ENCODE measurements around the gene IFNAR1. TPM values are rescaled to one million over a fixed set of nuclear protein-coding genes. Genes with fewer than 3 reads are reported as not detected.

The IFNAR1 gene
- total and polyA plus RNA-seq, 10 donors: 9.2 to 86.1 (median 57.3) TPM

- no peak for DNase-seq
- H3K36me3 ChIP-seq: peaks cover 2 to 100% (median 85%) of the 10 kb centered on the region in 6 donors
- TF ChIP-seq POLR2AphosphoS5 (IDR thresholded peaks at IDR 0.05): no peak
- no peak for TF ChIP-seq CTCF (IDR thresholded peaks at IDR 0.05 in 8 of 11, conservative IDR thresholded peaks at IDR 0.05 in 3 of 11)
- TF ChIP-seq POLR2A (IDR thresholded peaks at IDR 0.05): no peak
- WGBS, 5 donors: 91 to 96% (median 95%) methylated on average over 6 of the region's 6 CpGs
- no peaks in the 10 kb centered on the region for H3K27me3 ChIP-seq (replicated peaks in 1 of 7)
- H3K4me1 ChIP-seq: peaks cover 6 to 7% (median 6%) of the 10 kb centered on the region in 6 donors
- peaks cover 0 to 7% (median 2%) of the 10 kb centered on the region in 8 donors for H3K9me3 ChIP-seq
- H3K4me3 ChIP-seq: no peak overlapping the region
- intact Hi-C loops (cut with DNase I; ENCODE audit: low total_unique reads): no loop called here
- no peak overlapping the region for H3K27ac ChIP-seq
Measured at GRCh38 chr21:33281096-33281652, 43.6 kb upstream of the IFNAR1 start.

- TF ChIP-seq POLR2AphosphoS5 (IDR thresholded peaks at IDR 0.05) (no peak), POLR2A (IDR thresholded peaks at IDR 0.05) (no peak), CTCF (IDR thresholded peaks at IDR 0.05 in 8 of 11, conservative IDR thresholded peaks at IDR 0.05 in 3 of 11) (no peak)
- peaks cover 10 to 26% (median 22%) of the 10 kb centered on the region in 6 donors for H3K4me1 ChIP-seq
- intact Hi-C loops (cut with DNase I; ENCODE audit: low total_unique reads): no loop called here
Measured at GRCh38 chr21:33283203-33283602, 41.6 kb upstream of the IFNAR1 start.

GRCh38 chr21:33286076-33286475 is 38.7 kb upstream of the IFNAR1 start:
- intact Hi-C loops (cut with DNase I; ENCODE audit: low total_unique reads): no loop called here
- DNase-seq: no peak
- Histone ChIP-seq H3K4me3 (no peak overlapping the region), H3K9me3 (no peaks in the 10 kb centered on the region), H3K27me3 (replicated peaks in 1 of 7) (no peaks in the 10 kb centered on the region), H3K36me3 (peaks cover 0 to 100% (median 71%) of the 10 kb centered on the region in 6 donors), H3K4me1 (peaks cover 10 to 42% (median 27%) of the 10 kb centered on the region in 6 donors), H3K27ac (peak overlapping the region; percentile 19 to 77 (median 69))
- WGBS, 5 donors: 72 to 81% (median 78%) methylated on average over 11 of the region's 11 CpGs
- TF ChIP-seq CTCF (IDR thresholded peaks at IDR 0.05 in 8 of 11, conservative IDR thresholded peaks at IDR 0.05 in 3 of 11) (no peak), POLR2AphosphoS5 (IDR thresholded peaks at IDR 0.05) (peak; percentile 47 to 60 (median 56))

More at GRCh38 chr21:33283203-33283602, 41.6 kb upstream of the IFNAR1 start:
- Histone ChIP-seq H3K27ac (no peak overlapping the region), H3K27me3 (replicated peaks in 1 of 7) (no peaks in the 10 kb centered on the region), H3K36me3 (peaks cover 2 to 100% (median 80%) of the 10 kb centered on the region in 6 donors), H3K4me3 (no peak overlapping the region), H3K9me3 (peaks cover 0 to 7% (median 2%) of the 10 kb centered on the region in 8 donors)
- 94 to 99% (median 96%) methylated on average over 5 of the region's 5 CpGs for WGBS, 5 donors
- DNase-seq: no peak

GRCh38 chr21:33286600-33287456 is 37.9 kb upstream of the IFNAR1 start:
- WGBS, 5 donors: 61 to 73% (median 68%) methylated on average over 15 of the region's 15 CpGs
- Histone ChIP-seq H3K27ac (peak overlapping the region; percentile 19 to 77 (median 69)), H3K27me3 (replicated peaks in 1 of 7) (no peaks in the 10 kb centered on the region), H3K9me3 (no peaks in the 10 kb centered on the region), H3K4me3 (no peak overlapping the region), H3K4me1 (peaks cover 10 to 45% (median 27%) of the 10 kb centered on the region in 6 donors), H3K36me3 (peaks cover 3 to 100% (median 70%) of the 10 kb centered on the region in 6 donors)
- no peak for TF ChIP-seq POLR2A (IDR thresholded peaks at IDR 0.05)
- TF ChIP-seq POLR2AphosphoS5 (IDR thresholded peaks at IDR 0.05): peak in 1 of 3 donors; percentile 20
- no peak for TF ChIP-seq CTCF (IDR thresholded peaks at IDR 0.05 in 8 of 11, conservative IDR thresholded peaks at IDR 0.05 in 3 of 11)
- DNase-seq: no peak
- intact Hi-C loops (cut with DNase I; ENCODE audit: low total_unique reads): no loop called here

Data from spleen (tissue), 11 donors.